Embryonic facial prominence (tissue), 1 donor: ENCODE measurements around the gene OR51B6.
"Not testable (repeated sequence)": the region's sequence is repeated elsewhere in the genome, so short reads cannot be mapped to it uniquely, and the experiment has no call there.

Experiments
- DNase-seq: peaks from one replicate; pipeline ENCODE4 v3.0.0-alpha.2; 2016; ENCODE audit errors: extremely low spot score

Gene OR51B6

GRCh38 chr11:5366365-5366764 is 15.1 kb downstream of the OR51B6 start:
- DNase-seq = not testable (repeated sequence)

GRCh38 chr11:5366856-5367255 is 15.5 kb downstream of the OR51B6 start:
- no peak for DNase-seq

- no peak for DNase-seq
These were observed 16.3 kb downstream of the OR51B6 start for GRCh38 chr11:5367448-5368074.

GRCh38 chr11:5368502-5369043 is 17.3 kb downstream of the OR51B6 start:
- DNase-seq = no peak

- no peak for DNase-seq
These were observed 18.5 kb downstream of the OR51B6 start for GRCh38 chr11:5369789-5370188.

- DNase-seq = no peak
These were observed 29.5 kb downstream of the OR51B6 start for GRCh38 chr11:5380740-5381342.

GRCh38 chr11:5383576-5383975 is 32.3 kb downstream of the OR51B6 start, which contains the start of gene OR51M1:
Gene OR51M1 (plus strand): TSS chr11:5383812. CDS start chr11:5389399, 5,587 bp downstream.
- DNase-seq = no peak

GRCh38 chr11:5384335-5384734 is 33.0 kb downstream of the OR51B6 start:
- DNase-seq = no peak

GRCh38 chr11:5390210-5390609 is 38.9 kb downstream of the OR51B6 start:
- no peak for DNase-seq

GRCh38 chr11:5394091-5394490 is 42.8 kb downstream of the OR51B6 start:
- DNase-seq = no peak

GRCh38 chr11:5398936-5399335 is 47.6 kb downstream of the OR51B6 start:
- DNase-seq = no peak
